ENCODE results near the gene PES1.
"Not testable (repeated sequence)": the region's sequence is repeated elsewhere in the genome, so short reads cannot be mapped to it uniquely, and the experiment has no call there.

PES1 gene

DNA sequence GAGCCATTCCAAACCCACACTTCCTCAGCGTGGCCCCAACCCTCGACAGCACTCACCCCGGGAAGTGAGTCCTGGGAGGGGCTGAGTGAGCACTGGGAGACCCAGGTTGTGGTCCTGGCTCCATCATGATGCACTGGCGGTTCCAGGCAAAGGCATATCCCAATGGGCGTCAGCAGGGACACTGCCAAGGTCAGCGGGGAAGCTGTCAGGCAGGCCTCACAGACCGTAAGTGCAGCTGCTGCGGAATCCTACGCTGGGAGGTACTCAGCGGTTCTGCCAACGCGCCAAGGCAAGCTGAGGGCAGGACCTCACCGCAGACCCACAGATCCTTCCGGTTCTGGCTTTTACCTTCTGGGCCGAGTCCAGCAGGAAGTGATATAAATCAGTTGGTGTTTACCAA is 15.9 kb downstream of the PES1 start:
- DNase-seq (ENCODE audit: low spot score): no peak

GRCh38 chr22:30574997-30575671 is 16.6 kb downstream of the PES1 start:
- DNase-seq (ENCODE audit: low spot score): no peak

DNA sequence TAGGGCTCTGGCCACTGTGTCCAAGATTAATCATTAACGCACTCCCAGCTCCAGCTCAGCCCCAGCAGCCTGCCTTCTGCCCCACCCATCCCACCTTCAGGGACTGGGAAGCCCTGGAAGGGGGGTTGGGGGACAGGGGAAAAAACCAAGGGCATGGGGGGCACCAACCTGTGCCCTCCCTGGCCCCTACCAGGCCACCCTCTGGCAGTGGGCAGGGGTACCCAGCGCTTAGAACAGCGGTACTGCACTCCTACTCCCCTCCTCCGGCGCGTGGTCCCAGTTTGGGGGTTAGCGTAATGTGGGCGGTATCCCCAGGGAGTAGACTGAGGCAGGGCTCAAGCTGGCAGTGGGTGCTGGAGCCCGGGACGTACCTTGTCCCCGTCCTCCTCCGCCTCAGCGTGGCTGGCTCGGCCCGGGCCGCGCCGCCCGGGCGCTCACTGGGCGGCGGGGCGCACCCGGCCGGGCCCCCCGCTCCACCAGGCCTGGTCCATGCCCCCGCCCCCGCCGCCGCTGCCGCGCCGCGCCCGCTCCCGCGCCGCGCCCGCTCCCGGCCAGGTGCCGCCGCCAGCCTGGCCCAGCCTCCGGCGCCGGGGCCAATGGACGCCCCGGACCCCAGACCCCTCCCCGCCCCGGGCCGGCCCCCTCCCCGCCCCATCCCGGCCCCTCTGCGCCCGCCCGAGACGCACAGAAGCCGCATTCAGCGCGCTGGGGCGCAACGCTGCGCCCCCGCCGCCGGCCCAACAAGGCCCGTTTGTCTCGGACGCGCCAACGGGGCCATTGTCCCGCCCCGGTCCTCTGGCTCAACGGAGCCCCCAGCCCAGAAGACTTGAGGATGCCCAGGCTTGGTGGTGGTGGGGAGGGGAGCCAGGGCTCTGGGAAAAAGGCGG is 17.4 kb downstream of the PES1 start, which contains the start of gene GAL3ST1:
Gene GAL3ST1 (minus strand): TSS at position 571 of the 887 bp plus-strand sequence. CDS start 17,273 bp downstream, outside the sequence.
- DNase-seq (ENCODE audit: low spot score): peak; percentile 74

- no peak for DNase-seq (ENCODE audit: low spot score)
These were observed 18.1 kb downstream of the PES1 start for GRCh38 chr22:30573594-30574094.

DNA sequence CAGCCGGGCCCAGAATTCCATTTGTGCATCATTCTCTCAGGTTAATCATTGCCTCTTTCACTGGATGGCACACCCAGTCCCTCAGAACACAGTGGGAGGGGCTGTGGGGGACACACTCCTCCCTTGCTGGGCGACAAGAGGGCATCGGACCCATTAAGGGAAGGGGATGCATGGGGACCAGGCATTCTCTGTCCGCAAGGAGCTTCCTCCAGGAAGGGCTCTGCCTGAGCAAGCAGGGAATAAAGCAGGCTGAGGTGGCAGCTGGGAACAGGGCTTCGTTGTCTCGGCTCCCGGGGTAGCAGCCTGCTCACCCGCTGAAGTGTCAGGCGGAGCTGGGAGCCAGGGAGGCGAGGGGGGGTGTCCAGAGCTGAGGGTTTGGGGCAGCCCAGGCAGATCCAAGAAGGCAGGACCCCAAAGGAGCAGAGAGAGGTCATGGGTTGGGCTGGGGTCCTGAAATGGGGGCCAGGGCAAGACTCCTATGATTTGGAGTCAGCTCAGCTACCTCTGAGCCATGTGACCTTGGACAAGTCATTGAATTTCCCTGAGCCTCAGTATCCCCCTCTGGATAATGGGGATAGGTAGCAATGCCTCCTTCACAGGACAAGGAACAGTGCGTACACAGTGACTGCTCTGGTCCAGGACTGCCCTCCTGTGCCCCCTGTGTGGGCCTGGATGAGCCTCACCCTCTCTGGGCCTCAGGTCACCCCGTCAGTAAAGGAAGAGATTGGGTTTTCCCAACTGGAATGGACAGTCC is 18.7 kb downstream of the PES1 start:
- DNase-seq (ENCODE audit: low spot score): peak; percentile 60

- no peak for DNase-seq (ENCODE audit: low spot score)
These were observed 19.5 kb downstream of the PES1 start for GRCh38 chr22:30572210-30572609.

GRCh38 chr22:30569674-30570202 is 22.0 kb downstream of the PES1 start:
- DNase-seq (ENCODE audit: low spot score): no peak

DNA sequence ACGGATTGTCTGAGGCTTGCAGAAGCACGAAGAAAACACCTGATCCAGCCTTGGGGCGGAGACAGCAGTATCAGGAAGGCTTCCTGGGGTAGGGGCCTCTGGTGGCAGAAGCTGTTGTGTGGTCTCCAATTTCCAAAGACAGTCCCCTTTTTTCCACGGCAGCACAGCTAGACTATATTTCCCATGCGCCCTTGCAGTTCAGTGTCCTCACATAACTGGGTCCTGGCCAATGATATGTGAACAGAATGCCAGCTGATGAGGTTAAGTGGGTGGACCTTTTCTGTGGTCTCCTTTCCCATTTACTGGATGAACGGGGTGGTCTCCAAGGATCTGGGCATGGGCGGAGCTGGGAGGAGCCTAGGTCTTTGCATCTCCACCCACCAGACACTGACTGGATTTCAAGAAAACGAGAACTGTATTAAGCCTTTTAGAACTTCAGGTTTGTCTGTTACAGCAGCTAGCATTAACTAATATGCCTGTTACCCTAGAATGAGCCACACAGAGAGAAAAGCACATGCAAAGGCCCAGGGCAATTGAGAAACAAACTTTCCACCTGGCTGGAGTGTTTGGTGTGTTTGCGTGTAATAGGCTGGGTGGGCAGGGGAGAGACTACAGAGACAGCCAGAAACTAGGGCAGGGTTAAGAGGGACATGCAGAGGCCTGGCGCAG is 23.4 kb downstream of the PES1 start:
- DNase-seq (ENCODE audit: low spot score): no peak

DNA sequence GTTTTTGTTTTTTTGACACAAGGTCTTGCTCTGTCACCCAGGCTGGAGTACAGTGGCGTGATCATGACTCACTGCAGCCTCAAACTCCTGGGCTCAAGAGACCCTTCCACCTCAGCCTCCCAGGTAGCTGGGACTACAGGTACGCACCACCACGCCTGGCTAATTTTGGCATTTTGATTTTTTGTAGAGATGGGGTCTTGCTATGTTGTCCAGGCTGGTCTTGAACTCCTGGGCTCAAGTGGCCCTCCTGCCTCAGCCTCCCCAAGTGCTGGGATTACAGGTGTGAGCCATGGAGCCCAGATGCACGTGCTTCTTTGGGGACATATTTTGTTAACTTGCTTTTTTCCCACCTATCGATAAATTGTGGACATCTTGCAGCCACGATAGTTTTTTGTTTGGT is 24.4 kb downstream of the PES1 start:
- DNase-seq (ENCODE audit: low spot score): not testable (repeated sequence)

DNA sequence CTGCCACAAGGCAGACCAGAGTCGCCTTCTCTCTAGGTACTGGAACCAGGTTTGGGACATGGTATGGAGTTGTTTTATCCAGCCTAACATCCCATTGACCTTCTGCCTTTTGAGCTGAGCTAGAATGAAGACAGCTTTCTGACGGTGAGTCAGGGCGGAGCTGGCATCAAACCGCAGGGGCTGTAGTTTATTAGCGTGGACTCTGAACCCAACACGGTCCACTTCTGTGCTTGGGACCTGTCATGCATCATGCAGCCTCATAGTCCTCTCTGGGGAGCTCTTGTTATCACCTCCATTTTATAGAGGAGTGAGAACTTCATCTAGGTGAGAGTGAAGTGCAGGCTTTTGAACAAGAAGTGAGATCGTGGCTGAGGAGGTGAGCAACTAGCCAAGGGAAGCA is 25.6 kb downstream of the PES1 start:
- no peak for DNase-seq (ENCODE audit: low spot score)

GRCh38 chr22:30565341-30565740 is 26.4 kb downstream of the PES1 start:
- no peak for DNase-seq (ENCODE audit: low spot score)

GRCh38 chr22:30564761-30565119 is 27.0 kb downstream of the PES1 start:
- no peak for DNase-seq (ENCODE audit: low spot score)

DNA sequence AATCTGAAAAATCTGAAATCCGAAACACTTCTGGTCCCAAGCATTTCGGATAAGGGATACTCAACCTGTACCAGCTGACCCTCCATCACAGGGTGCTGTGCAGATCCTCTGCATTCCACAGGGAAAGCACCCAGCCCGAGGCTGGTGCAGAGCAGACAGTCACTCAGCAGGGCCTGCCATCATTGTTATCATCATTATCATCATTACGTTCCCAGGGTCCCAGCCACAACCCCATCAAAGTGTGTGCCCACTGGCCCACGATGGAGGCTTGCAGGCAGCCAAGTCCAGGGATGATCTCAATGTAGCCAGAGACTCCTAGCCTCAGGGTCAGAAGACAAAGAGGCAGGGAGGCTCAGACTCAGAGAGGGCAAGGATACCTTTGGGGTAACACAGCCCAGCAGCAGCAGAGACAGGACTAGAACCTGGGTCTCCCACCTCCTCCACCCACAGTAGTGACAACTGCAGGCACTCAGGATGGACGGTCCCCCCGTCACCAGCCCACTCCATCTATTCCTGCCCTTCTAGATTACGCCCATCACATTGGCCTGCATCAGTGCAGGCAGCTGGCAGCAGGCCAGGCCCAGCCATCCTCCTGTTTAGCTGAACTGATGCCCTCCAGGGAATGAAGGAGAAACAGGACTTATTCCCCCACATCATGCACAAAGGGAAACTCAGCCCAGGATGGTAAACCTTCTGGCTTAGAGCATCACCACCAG is 27.5 kb downstream of the PES1 start:
- no peak for DNase-seq (ENCODE audit: low spot score)

DNA sequence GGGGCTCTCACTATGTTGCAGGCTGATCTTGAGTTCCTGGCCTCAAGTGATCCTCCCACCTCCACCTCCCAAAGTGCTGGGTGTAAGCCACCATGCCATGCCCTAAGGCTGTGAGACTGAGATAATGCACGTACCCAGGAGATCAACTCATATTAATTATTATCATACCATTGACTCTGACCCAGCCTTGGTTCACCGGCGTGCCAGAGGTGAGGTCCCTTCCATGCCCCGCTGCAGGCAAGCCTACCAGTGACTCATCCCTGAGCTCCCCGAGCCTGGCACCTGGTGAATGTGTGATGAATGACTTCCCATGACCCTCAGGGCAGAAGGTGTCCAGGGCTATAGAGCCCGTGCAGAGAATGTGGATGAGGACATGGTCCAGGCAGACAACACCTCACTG is 29.3 kb downstream of the PES1 start:
- no peak for DNase-seq (ENCODE audit: low spot score)

GRCh38 chr22:30561402-30562189 is 30.1 kb downstream of the PES1 start:
- no peak for DNase-seq (ENCODE audit: low spot score)

- DNase-seq (ENCODE audit: low spot score): not testable (repeated sequence)
These were observed 31.0 kb downstream of the PES1 start for GRCh38 chr22:30560643-30561202.

GRCh38 chr22:30559889-30560288 is 31.8 kb downstream of the PES1 start:
- DNase-seq (ENCODE audit: low spot score): no peak

- no peak for DNase-seq (ENCODE audit: low spot score)
These were observed 34.5 kb downstream of the PES1 start for GRCh38 chr22:30557243-30557642.

- no peak for DNase-seq (ENCODE audit: low spot score)
These were observed 35.3 kb downstream of the PES1 start for GRCh38 chr22:30556388-30556787.

Measured in D341Med (cell line).